Activated CD4-positive, alpha-beta T cell treated with anti-CD3 and anti-CD28 coated beads, Interleukin-2, amount 50 U/mL, for 1 hour (primary cell): ENCODE data around the gene BCO1.

ENCODE experiments used
- DNase-seq: peaks from one replicate; pipeline ENCODE4 v3.0.0-alpha.2; 2020

The BCO1 gene

DNA sequence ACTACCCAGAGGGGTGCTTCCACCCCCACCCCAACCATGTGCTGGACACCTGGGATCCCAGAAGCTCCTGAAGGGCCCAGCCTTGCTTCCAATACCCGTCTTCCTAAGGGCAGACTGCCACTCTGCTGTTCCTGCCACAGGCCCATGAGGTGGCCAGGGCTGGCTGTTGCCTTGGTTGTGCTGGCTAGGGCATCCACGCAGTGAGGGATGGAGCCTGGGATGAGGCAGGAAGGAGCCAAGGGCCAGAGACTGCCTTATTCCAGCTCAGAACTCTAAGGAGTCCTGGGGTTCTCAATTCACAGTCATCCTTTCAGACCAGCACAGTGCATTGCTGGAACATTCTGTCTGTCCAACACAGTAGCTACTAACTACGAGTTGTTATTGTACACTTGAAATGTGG, 37.8 kb downstream of the BCO1 start:
- DNase-seq: no peak

DNA sequence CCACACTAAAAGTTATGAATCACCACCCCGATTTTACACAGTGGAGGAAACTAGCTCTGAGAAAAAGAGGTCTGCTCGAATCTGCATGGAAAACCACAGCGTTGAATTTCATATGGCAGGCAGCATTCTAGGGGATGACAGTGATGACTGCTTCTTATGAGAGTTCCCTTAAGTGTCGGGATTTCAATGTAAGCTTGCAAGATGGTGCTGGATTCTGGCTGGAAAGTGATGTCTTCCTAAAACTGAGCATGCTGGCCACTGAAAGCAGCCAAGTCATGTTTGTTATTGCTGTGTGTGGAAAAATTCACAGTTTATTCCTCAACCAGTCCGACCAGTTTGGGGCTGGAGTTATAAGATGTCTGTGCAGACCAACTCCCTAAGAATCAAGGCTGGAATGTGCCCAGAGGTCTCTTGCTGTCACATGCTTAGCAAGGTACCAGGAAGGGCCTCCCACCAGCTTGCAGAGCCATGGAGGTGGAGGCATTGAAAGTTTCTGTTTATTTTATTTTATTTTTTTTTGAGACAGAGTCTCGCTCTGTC, 39.1 kb downstream of the BCO1 start:
- DNase-seq: no peak

DNA sequence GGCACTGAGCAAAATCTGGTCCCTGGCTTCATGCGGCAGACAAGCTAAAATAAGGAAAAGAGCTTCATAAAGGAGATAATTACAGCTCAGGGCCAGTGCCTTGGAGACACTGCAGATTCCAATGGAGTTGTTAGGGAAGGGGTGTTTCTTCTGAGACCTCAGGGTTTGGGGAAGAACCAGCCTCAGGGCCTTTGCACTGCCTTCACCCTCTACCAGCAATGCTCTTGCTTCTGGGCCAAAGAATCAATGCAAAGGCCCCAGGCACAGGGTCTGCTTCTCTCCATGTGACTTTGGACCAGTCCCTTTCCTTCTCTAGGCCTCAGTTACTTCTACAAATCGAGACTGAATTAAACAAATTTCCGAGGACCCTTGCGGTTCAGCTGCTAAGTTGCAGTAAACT, 40.0 kb downstream of the BCO1 start:
- no peak for DNase-seq

DNA sequence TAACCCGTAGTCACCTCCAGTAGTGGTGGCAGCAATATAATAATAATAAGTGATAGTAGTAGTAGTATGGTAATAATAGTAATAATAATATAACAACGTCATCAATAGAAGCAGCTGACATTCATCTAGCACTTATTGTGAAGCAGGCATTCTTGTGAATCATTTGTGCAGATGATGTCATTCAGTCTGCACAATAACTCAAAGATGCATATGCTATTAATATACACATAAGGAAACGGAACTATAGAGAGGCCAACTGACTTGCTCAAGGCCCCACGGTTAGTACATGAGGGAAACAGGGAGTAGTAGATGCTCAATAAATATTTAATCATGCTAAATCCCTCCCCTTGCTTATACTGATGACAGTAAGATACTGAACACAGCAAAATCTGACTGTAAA, 40.9 kb downstream of the BCO1 start:
- DNase-seq: no peak

DNA sequence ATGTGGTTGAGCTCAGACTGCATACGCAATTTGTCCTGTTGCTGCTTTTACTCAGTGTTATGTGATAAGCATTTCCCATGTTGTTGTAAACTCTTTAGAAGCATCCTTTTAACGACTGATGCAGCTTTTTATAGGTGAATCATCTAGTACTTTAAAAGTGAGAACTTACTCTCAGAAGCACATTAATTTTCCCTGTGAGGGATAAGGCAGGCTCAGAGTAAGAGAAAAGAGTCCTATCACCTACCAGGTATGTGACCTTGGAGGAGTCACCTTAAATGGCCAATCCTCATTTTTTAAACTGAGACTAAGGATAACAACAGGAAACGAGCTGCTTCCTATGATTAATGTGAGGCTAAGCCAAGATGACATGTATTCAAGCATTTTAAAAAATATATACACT, 41.9 kb downstream of the BCO1 start:
- no peak for DNase-seq

DNA sequence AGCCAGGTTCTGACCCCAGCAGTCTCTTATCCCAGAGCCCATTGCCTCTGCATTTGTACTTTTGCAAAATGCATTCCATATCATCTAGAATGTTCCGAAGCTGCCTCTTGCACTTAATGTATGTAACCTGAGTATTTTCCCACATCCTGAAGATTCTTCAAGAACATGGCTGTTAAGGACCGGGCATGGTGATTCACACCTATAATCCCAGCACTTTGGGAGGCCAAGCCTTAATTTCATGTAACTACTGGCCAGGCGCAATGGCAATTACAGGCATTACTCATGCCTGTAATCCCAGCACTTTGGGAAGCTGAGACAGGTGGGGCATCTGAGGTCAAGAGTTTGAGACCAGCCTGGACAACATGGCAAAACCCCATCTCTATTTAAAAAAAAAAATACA, 44.6 kb downstream of the BCO1 start:
- no peak for DNase-seq

DNA sequence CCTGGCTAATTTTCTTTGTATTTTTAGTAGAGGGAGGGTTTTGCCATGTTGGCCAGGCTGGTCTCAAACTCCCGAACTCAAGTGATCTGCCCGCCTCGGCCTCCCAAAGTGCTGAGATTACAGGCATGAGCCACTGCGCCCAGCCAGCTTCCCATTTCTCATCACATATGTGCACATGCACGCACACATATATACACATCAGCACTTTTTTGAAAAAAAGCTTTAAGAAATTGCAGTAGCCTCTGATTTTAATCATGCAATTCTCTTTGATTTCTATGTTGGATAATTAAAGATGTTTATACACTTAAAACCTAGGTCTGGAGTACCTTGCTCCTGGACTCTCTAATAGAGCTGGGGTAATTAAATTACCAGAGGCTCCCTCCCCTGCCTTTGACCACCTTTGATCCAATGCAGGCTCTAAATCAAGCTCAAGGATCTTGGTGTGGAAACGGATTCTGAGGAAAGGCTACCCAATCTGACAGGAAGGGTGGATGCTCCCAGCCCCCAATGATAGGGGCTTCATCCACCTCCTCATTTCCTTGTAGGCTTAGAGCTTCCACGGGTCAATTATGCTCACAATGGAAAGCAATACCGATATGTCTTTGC, 46.6 kb downstream of the BCO1 start:
- no peak for DNase-seq

DNA sequence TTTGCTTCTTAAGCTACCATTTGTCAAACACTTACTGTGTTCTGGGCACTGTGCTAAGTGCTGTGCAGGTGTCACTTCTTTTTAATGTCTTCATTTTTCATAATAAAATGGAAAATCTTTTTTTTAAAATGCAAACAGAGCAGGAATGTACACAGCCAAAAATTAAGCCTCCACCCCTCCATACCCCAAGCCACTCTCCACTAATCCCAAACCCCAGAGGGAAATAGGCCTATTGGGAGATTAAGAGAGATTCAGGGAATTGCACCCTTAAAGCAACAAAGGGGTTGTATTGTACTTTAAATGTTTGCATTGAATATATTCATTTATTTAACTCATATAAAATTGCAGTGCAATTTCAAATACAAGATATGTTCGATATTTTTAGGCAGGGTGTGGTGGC, 47.7 kb downstream of the BCO1 start:
- DNase-seq: no peak

DNA sequence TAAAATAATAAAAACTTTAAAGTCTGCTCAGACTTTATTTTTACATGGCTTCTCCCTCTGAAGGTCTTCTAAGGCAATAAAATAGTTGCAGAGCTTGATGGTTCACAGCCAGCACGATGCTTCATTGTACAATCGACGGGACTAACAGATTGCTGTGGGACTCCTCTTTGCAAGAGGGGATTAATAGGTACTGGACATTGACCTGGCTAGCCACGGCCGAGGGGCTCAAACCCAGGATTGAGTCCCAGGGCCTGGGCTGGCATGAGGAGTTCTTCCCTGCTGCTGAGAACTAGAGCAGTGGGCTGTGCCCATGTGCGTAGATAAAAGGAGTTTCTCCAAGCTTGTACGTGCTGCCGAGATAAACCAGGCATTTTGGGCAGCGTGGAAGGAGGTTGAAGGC, 52.6 kb downstream of the BCO1 start:
- no peak for DNase-seq

DNA sequence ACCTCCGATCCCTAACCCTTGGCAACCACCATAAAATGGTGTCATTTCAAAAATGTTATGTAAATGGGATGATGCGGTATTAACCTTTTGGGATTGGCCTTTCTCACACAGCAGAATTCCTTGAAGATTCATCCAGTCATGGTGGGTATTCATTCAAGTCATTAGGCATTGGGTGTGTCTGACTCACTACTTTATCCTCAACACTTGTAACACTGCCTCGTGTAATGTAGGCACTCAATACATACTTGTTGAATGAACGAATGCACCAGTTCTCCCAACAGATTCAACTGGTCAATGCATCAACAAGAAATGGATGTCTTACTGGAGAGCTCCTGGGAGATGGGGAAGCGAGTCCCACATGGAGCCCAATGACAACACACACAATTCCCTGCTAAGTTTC, 54.4 kb downstream of the BCO1 start:
- no peak for DNase-seq

DNA sequence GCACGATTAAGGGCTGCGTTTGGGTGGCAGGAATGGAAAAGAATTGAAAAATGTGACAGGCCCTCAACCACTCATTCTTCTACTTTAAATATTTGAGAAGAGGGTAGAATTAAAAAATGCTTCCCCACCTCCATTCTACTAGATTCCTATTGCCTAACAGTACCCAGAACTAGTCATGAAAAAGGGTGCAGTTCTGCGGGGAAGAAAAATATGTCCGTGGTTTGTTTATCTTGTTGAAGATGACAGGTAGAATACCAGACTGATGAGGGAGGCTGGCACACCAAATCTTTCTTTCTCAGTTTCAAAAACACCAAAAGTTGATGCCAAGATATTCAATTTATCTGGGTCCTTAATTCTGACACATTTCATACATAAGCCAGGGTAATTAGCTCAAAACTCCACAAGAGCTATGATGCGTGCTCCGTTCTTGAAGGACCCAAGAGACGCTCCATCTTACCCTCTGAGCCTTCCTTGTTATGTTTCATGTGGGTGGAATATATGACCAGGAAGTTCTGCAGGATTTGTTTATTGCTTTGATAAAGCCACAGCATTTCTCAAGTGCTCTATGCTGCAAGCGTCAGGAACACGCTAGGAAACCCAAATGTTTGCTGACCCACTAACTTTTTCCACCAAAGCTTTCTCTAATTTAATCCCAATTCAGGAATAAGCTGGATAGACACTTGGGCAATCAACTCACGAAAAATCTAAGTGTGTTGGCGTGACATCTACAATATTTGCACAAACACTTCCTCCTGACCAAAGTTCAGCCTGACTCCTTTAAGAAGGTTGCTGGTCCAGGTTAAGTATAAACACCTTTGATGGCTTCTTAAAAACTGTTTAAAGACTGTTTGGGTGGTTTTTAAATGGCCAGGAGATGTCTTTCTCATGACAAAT, 55.7 kb downstream of the BCO1 start:
- no peak for DNase-seq

DNA sequence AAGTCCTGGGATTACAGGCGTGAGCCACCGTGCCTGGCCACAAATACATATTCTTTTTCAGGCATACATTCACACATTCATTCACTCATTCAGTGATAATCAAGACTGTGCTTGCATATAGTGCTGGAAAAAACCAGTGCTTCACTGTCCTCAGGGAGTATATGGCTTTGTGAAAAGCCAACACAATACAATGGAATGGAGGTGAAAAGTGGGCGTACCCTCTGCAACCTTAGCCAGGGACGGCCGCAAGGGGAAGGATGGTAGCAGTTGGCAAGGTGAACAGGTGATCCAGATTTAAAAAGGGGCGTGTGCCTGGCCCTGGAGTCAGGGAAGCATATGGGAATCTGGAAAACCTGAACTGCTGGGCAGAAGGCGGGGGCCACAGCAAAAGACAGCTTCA, 58.1 kb downstream of the BCO1 start:
- DNase-seq: no peak

DNA sequence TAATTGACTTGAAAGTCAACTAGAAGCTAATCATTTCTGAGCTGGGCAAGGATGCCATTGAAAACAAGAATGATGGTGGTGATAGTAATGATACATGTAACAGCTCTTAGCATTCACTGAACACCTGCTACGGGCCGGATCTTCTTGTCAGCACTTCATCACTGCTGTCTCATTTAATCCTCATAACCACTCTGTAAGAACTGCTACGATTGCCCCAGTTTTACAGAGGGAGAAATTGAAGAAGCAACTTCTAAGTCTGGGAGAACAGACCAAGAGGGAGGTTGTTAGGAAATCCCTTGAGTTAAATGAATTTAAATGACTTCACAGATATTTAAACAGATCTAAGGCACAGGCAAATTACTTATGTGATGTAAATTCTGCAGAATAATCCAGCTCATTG, 69.3 kb downstream of the BCO1 start:
- no peak for DNase-seq

DNA sequence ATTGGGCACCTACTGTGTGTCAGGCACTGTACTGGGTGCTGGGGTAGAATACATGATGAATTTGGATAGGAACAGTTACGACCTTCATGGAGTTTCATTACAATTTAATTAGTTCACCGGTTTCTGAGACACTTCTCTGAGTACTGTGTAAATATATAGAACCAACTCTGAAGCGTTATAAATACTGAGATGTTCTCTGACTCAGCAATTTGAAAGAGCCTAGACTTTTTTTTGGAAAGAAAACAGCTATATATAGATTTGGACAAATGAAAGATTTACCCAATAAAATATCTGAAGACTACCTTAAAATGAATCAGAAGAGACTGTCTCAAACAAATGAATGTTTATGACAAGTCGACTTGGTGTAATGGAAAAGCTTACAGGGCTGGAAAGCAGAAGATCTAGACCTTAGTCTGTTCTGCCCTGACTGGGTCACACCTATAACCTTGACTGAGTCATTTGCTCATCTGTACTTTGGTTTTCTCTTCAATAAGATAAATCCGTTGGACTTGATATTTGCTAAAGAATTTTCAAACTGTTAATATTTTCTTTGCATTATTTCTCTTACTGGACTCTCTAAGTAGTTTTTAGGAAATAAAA, 71.7 kb downstream of the BCO1 start:
- DNase-seq: no peak

DNA sequence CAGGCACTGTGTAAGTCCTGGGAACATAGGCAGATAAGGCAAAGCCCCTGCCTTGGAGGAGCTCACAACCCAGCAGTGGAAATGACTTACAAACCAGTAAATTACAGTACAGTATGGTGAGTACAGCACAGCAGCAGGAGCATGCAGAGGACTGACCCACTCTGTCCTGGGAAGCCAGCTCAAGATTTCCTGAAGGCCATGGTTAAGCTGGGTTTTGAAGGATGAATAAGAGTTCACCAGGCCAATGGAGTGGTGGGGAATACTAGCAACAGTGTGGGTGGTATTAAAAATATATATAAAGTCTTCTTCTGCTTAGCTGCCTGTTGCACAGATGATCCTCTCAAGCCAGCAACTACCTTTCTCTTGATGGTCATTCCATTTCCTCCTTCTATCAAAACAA, 73.3 kb downstream of the BCO1 start:
- DNase-seq: no peak

DNA sequence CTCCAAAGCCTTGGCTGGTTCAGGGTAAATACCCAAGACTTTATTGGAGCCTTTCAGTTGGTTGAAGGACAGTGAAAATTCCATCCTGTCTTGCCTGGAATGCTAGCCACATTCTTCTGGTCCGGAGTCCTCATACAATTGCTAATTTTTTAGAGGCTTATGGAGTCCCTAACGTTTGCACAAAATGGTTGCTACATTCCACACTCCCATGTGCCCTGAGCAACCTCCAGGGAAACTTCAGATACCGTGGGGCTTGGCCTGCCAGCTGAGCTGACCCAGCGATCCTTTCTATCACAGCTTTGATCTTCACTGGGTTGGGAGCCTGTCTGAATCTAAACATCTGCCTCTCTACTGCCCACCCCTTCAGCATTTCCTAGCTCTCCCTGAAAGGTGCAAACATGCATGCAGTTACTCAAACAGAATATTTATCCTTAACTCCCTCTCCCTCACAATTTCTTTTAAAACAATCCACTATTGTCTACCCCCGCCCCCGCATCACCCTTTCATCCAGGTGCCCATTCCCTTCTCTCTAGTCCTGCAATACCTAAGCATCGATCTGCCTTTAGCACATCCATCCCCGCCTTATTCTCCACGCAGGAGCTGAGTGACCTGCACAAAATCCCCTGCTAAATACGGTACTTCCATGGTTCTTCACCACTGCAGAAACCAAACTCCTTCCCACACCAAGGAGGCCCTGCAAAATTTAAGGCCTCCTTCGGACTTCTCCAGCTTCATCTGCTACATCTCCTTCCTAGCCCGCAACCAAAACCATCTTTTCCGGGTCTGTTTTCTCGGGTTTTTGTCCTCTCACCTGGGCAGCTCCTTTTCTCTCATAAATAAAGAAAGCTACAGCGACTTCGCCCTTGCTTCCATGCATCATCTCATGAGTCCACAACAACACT, 75.5 kb downstream of the BCO1 start:
- no peak for DNase-seq

DNA sequence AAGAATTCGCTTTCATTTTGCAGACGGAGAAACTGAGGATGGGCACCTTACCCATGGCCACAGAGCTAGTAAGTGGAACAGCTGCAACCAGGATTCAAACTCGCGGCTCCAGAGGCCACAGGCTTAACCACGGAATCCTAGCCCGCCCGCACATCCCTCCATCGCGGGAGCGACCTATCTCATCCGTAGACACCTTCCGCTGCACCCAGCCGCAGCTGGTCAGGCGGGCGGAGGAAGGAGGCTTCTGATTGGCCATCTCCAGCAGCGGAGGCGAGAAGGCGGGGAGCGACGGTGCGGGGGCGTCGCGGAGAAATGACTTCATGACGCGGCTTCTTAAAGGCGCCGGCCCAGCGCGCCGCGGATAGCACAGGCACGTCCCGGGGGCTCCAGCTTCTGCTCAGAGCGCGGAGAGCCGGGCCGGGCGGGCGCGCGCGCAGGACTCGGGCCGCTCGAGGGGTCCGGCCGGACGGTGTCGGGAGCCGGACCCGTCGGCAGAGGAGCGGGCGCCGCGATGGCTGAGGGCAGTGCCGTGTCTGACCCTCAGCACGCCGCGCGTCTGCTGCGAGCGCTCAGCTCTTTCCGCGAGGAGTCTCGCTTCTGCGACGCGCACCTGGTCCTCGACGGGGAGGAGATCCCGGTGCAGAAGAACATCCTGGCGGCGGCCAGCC, 76.2 kb downstream of the BCO1 start, which contains the start of gene GAN:
GAN (plus strand) TSS at position 360 of the 668 bp plus-strand sequence; CDS start at position 512, 152 bp downstream.
- DNase-seq: peak; percentile 92

DNA sequence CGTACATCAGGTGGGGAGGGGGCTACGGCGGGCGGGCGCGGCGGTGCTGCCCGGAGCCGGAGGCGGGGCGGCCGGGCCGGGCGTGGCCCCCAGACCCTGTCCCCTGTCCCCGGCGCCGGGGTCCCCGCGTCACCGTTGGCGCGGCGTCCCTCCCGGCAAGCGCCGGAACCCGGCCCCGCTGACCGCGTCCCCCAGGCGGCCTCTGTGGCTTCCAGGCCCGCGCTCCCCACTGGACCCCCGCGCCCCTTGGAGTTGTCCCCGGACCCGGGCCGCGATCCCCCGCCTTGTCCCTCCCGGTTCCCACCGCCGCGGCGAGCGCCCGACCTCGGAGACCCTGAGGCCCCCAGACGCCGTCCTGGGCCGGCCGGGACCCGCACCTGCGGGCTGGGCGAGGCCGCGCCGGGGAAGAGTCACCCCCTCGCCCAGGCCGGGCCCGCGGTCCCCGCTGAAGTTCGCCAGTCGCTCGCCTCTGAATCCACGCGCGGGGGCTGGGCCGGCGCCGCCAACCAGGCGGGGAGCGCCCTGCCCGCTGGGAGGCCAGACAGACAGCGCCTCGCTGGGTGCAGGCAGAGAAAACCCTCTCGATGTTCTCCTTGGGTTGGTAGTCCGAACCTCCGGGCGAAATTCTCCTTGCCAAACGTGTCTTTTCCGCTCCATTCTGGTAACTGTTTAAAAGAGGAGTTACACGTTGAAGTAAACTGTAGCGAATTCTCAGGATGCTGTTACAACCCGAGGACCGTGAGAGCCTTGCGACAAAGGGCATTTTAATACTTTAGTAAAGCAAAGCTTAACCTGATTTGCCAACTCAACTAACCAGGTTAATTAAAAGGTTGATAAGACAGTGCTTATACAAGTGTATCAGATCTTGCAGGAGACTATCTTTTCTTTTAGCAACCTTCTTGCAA, 77.0 kb downstream of the BCO1 start:
- peak; percentile 39 for DNase-seq

DNA sequence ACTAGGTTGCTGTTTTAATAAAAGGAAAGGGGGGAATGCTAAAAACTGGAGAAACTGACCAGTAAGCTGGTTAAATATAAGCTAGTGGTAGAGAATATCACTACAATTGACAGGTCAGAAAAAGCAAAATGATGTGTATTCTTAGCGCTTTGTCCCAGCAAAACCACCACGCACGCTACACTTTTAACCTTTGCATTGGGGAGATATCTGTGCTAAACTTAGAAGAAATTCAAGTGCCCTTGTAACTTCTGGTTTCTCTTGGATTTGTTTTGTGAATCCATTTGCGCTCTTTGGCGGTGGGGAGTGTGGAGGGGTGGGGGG, 77.6 kb downstream of the BCO1 start:
- DNase-seq: no peak

DNA sequence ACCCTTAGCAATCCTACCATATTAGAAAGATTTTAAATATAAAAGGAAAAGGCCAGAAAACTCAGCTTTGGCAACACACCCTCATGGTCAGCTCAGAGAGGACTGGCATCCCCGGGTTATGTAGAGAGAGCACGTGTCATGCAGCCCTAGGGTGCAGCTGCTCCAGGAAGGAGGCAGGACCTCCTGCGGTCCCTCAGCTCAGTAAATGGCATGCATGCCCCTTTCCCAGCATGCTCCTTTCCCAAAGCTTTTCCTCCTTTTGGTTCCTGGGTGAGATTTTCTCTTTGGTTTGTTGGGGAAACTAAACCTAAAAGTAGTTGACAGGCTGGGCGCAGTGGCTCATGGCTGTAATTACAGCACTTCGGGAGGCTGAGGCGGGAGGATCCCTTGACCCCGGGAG, 80.2 kb downstream of the BCO1 start:
- no peak for DNase-seq

DNA sequence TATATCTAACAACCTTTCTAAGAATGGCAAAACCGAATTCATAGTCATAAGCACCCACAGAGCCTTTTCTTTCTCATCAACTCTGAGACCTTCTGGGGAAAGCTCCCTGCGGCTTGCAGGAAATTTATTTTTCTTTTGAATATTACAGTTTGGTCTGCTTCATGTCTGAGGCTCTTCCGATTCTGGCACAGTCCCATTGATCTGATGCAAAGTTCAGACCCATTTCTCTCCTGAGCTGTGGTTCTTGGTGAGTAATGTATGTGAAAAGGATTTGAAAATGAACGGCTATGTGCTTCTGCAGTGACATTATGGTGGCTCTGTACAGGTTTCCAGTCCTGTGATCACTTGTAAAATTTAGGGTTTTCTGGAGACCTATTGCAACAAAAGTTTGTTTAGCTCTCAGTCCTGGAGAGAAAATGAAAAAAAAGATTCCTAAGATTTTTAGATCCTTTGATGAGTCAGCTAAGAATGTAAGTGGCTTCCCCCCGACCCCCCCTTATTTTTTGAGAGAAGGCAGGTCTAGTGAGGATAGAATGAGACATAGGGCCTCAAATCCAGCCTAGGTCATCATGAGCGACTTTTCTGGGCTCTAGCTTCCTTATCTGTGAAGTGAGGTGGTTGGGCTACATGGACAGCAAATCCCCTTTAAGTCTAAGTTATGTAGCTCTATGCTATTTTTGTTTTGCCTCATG, 80.9 kb downstream of the BCO1 start:
- DNase-seq: no peak
